Measurements from ENCODE around the gene GAD1.

Gene GAD1

DNA sequence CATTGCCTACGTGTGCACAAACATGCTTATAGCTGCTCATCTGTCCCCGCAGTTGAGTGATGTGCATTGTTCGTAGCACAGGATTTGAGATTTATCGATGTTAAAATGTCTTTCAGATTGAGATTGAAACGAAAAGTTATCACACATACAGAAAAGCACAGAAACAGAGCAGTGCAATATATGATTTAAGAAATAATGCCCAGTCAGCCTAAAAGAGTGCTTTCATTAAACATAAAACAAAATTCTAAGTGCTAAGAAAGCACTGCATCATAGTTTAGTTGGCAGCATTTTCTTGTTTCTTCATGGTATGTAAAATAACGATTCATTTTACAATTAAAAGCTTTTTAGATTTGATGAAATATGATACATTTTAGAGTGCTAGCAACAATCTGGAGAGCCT is 80.4 kb downstream of the GAD1 start:
- no peak for DNase-seq

DNA sequence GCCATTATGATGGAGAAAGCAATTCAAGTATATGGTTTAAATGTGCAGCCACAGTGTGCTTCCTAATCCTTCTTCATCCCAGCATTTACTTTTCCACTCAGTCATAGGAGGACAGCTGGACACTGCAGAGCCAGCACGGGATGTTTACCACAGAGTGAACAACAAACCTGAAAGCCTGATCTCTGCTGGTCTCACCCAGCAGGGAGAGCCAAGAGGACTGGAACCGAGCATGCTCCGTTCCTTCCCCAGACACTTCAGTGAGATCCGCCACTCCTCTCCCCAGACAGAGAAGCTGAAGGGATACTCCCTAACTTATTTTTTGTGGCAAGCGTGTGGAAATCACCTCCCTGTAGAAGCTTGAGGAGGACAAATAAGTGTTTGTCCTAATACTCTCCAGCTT is 89.2 kb downstream of the GAD1 start:
- DNase-seq, result no peak

All from suppressor macrophage (primary cell).